HK-2 (cell line): ENCODE results near the gene F12.
"Not testable (repeated sequence)": the region's sequence is repeated elsewhere in the genome, so short reads cannot be mapped to it uniquely, and the experiment has no call there.

Experiments used
- DNase-seq: peaks from one replicate; pipeline ENCODE4 v3.0.0-alpha.2; 2018; ENCODE audit not compliant: unreplicated experiment

F12 gene

GRCh38 chr5:177432143-177432838 lies 22.9 kb upstream of the F12 start:
- no peak for DNase-seq

DNA sequence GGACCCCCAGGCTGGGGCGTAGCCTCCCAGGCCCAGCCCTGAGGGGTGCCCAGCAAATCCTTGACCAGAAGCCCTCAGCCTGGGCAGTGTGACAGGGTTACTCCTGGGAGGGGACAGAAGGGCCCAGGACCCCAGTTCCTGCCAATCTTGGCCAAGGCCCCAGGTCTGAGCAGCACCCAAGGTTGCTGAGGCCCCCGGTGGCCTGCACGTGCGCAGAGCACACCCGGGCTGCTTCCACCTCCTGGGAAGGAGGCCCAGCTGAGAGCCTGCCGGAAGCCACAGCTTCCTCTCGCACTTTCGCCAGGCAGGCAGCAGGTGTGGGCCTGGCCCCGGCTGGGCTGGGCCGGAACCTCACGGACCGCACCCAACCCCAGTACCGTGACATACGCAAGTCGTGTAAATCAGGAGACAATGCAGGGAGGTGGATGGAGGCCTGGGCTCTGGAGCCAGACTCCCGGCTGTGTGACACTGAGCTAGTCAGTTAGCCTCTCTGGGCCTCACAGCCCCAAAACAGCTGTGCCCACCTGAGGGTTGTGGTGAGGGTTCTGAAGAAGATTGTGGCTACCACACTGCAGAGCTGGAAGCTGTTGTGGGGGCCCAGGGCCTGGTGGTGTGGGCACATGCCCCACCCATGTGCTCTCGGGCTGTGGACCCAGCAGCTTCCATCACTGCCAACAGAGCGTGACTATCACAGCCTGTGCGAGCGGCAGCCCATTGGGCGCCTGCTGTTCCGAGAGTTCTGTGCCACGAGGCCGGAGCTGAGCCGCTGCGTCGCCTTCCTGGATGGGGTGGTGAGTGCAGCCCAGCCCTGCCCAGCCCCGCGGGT lies 22.2 kb upstream of the F12 start:
- no peak for DNase-seq

- DNase-seq, result no peak
Observed at GRCh38 chr5:177430972-177431316, 21.6 kb upstream of the F12 start.

- DNase-seq, result no peak
Observed at GRCh38 chr5:177430140-177430951, 21.0 kb upstream of the F12 start.

- DNase-seq, result no peak
Observed at GRCh38 chr5:177429248-177430040, 20.1 kb upstream of the F12 start.

GRCh38 chr5:177428574-177429217 lies 19.3 kb upstream of the F12 start:
- DNase-seq, result no peak

DNA sequence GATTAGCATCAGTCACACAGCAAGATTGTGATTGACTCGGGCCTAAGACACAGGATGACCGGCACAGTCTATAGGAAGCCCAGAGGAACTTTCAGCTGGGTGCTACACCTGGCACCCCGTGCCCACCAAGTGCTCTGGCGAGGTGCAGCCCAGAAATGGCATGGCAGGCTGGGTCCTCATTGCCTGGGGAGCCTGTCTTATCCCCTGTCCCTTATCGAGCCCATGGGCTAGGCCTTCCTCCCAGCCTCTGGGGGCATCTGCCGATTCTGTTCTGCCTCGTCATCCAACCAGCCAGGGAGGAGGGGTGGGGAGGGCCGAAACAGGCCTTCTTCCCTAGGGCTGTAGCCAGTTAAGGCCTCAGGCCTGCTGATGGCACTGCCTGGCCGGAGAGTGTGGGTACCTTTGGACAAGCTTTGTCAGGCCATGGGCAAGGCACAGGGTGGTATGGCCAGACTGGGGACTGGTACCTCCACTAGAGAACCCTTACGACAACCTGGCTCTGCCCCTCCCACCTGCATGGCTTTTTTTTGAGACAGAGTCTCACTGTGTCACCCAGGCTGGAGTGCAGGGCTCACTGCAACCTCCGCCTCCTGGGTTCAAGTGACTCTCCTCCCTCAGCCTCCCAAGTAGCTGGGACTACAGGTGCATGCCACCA lies 18.7 kb upstream of the F12 start:
- DNase-seq, result no peak

- no peak for DNase-seq
Observed at GRCh38 chr5:177427211-177427822, 18.0 kb upstream of the F12 start.

DNA sequence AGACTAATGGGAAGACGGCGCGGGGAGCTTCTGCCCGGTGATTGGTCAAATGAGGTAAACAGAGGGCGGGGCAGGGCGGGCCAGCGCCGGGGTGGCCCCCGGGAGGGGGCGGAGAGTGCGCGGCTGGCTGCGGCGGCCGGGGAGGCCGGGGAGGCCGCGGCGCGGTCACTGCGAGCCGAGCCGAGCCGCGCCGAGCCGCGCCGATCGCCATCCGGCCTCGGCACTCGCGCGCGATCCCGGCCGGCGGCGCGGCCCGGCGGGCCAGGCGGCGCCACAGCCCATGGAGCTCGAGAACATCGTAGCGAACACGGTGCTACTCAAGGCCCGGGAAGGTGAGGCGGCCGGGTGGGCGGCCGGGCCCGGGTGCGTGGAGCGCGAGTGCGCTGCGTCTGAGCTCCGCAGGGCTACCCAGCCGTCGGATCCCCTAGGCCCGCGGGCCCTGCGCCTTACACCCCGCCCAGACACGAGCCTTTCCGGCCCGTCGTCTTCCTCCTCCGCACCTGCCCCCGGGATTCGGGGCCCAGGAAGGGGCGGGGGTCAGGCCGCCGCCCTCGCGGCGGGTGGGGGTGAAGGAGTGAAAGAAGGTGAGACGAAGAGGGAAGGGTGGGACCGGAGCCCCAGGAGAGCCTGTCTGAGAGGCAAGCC lies 17.3 kb upstream of the F12 start, which contains the start of gene GRK6:
GRK6 (plus strand) TSS at position 111 of the 645 bp plus-strand sequence; CDS start at position 281, 170 bp downstream.
- DNase-seq, result no peak

DNA sequence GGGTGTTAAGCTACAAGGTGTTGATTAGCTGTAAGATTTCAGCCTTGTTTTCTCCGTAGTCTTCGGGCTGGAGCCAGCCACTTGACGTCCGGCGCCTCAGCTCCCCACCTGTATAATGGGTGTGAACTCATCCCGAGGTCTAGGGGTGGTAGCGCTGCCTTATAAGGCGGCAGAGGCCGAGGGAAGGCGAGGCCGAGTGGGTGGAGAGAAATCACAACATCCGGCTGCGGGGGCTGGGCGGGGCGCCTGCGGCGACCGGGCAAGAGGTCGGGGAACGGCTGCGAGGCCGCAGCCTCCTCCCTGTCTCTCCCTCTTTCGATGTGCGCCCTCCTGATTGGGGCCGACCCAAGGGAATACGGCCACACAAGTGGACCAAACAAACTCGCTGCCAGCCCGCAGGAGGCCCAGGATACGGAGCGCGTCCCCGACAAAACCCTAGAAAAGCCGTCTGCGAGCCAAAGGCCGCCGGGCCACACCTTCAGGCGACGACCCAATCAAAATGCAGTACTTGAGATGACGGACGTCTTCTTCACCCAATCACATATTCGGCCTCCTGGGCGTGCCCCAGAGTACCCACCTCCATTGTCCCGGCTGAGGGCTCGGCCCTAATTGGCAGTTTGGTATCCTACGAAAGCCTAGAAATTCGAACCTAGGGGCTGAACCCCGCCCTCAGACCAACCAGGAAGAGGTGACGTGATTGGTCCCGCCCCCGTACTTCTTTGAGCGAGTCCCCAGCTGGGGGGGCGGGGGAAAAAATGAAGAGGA lies 16.6 kb upstream of the F12 start:
- DNase-seq, result peak; percentile 95

DNA sequence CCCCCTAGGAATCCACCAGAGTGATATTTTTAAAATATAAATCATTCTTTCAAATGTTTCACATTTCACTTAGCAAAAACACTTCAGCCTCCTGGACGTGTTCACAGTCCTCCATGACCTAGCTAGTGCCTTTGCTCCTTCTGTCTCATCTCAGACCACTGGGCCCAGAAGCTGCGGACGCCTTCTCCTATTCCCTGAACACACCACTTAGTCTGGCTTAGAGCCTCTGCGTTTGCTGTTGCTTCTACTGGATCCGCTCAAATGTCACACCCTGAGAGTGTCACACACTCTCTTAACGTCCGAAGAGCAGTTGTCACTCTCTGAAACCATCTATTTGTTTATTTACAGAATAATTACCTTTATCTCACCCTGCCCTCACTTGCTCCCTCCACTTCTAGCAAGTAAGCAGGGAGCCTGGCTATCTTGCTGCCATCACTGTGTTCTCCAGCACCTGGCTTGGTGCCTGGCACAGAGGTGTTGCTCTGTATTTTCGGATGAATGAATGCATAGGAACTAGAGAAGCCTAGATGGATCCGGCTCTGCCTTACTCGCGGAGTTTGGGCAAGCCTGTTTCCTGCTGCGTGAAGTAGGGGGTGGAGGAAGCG lies 15.9 kb upstream of the F12 start:
- no peak for DNase-seq

GRCh38 chr5:177423671-177424070 lies 14.3 kb upstream of the F12 start:
- no peak for DNase-seq

DNA sequence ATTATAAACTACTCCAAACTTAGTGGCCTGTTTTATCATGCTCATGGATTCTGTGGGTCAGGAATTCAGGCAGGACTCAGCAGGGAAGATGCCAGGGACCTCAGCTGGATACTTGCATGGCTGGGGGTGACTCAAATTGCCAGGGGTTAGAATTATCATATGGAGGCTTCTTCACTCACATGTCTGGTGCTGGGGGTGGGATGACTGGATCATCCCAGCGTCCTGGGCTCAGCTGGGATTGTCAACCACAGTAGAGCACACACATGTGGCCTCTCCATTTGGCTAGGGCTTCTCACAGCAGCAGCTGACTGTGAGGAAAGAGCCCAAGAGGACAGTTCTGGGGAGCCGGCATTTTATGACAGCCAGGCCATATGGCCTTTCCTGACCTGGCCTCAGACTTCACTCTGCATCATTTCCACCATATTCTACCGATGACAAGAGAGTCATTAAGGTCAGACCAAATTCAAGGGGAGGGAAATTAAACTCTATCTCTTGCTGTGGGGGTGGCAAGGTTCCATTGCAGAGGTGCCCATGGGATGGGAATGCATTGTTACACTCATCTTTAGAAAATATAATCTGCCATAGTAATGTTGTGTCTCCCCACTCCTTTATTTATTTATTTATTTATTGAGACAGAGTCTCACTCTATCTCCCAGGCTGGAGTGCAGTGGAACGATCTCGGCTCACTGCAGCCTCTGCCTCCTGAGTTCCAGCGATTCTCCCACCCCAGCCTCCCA lies 11.9 kb upstream of the F12 start:
- no peak for DNase-seq

DNA sequence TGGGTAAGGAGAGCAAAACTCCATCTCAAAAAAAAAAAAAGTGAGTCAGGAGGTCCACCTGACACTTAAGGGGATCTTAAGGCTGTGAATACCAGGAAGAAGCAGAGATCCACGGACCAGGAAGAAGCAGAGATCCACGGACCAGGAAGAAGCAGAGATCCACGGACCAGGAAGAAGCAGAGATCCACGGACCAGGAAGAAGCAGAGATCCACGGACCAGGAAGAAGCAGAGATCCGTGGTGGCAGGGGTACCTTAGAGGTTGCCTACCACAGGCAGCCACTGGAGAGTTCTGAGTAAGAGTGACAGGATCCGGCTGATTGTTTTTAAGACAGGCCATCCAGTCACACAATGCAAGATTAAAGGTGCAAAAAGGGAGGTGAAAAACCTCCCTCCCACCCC lies 11.1 kb upstream of the F12 start:
- DNase-seq, result not testable (repeated sequence)

GRCh38 chr5:177419046-177419445 lies 9.7 kb upstream of the F12 start:
- DNase-seq, result no peak

GRCh38 chr5:177417081-177417480 lies 7.7 kb upstream of the F12 start:
- not testable (repeated sequence) for DNase-seq

DNA sequence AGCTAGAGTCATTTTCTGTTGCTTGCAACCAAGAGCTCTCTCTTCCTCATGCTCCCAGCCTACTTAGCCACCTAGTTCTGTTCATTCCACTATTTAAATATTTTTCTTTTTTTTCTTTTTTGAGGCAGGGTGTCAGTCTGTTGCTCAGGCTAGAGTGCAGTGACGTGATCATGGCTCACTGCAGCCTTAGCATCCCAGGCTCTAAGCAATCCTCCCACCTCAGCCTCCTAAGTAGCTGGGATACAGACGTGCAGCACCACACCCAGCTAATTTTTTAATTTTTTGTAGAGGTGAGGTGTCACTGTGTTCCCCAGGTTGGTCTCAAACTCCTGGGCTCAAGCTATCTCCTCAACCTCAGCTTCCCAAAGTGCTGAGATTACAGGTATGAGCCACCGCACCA lies 5.1 kb upstream of the F12 start:
- no peak for DNase-seq
